Activated CD8-positive, alpha-beta memory T cell treated with anti-CD3 and anti-CD28 coated beads, Interleukin-2, amount 10 ng/mL, durations not matched to agents 7 days and 5 days (primary cell): ENCODE data around the gene CD8A. TPM values are rescaled to one million over a fixed set of nuclear protein-coding genes. Genes with fewer than 3 reads are reported as not detected.
"Not testable (repeated sequence)": the region's sequence is repeated elsewhere in the genome, so short reads cannot be mapped to it uniquely, and the experiment has no call there.

Experiments
- ATAC-seq: fragments of 150-1000 bp; cut with Tn5 transposase; one replicate; pipeline ENCODE4 v1.10.0; 2021; ENCODE audit warnings: moderate library complexity
- CTCF ChIA-PET: fragments of 350-600 bp; sonication (Branson Sonifier 250); formaldehyde crosslinking; loops from one replicate; lab custom pipeline; 2021; ENCODE audit warnings: antibody characterized with exemption; lab: Charles Lee
- DNase-seq: peaks from one replicate; pipeline ENCODE4 v3.0.0-alpha.2; 2020
- H3K27ac Mint-ChIP-seq: one replicate; pipeline ENCODE4 v1.8.0; 2021; ENCODE audit warnings: mild to moderate bottlenecking, mixed read lengths
- H3K27me3 Mint-ChIP-seq: one replicate; pipeline ENCODE4 v1.8.0; 2021; ENCODE audit warnings: mixed read lengths
- H3K36me3 Mint-ChIP-seq: one replicate; pipeline ENCODE4 v1.8.0; 2021; ENCODE audit warnings: mild to moderate bottlenecking, mixed read lengths
- H3K4me1 Mint-ChIP-seq: one replicate; pipeline ENCODE4 v1.8.0; 2021; ENCODE audit warnings: mixed read lengths
- H3K4me3 Mint-ChIP-seq: one replicate; pipeline ENCODE4 v1.8.0; 2021; ENCODE audit warnings: mild to moderate bottlenecking, moderate library complexity, mixed read lengths
- H3K9me3 Mint-ChIP-seq: one replicate; pipeline ENCODE4 v1.8.0; 2022; ENCODE audit warnings: low read depth, mixed read lengths
- total RNA-seq, 2 experiments: library from RNA; stranded (reverse); gene quantifications; one replicate each; pipeline ENCODE4 v1.2.3, GENCODE V29; 2021

Gene CD8A
- 100 to 1,000 TPM; 686 to 756 TPM for total RNA-seq

DNA sequence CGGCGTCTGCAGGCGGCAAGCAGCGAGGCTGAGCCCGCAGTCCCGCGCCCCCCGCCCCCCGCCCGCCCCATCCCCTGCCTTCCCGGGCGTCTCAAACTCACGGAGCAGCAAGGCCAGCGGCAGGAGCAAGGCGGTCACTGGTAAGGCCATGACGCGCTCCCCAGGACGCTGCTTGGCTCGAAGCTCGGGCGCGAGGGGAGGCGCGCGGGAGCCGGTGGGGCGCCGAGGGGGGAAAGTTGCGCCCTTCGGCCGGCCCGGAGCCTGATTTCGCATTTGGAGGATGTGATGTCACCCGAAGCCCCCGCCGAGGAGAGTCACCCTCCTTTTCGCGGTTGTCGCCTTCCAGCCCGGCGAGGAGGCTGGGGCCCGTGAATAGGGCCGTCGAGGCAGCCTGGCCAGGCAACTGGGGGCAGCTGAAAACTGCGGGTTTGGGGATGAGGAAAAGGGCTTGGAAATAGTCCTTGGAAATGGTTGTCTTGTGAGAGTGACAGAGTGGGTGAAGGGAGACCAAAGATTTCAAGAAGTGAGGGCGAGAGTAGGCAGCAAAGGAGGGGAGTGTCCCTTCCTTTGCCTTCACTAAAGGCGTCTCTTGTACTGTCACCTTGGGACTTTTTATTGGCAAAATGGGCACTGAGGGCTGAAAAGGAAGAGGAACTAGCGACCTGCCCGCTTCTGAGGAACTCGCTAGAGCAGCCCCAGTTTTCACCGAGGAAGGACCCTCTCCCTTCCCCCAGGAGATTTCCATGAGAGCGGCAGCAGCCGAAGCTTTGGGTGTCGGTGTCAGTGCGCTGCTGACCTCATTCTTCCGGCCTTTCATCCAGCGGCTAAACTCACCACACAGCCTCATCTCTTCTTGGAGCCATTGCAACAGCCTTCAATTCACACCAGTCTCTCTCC, at the start of gene CD8A:
Gene CD8A, minus strand, starts transcription at position 238 of the 897 bp plus-strand sequence. Its CDS starts 88 bp downstream, at position 150.
- CTCF ChIA-PET, result interaction anchor here (1.0 to 10.4 kb wide), 7 partner anchors 9 to 33 kb away, joined by 3 to 148 read pairs (median 5); no protein-coding TSS in a partner anchor
- H3K27ac Mint-ChIP-seq, result peak within 1 kb of the TSS; percentile 99
- H3K27me3 Mint-ChIP-seq, result no peaks in the 10 kb centered on the region
- peak within 1 kb of the TSS; percentile 92 for H3K4me3 Mint-ChIP-seq
- H3K36me3 Mint-ChIP-seq, result peaks cover 48% of the 10 kb centered on the region
- ATAC-seq (peak; percentile 43), DNase-seq (peak; percentile 92)
- peaks cover 68% of the 10 kb centered on the region for H3K4me1 Mint-ChIP-seq
- H3K9me3 Mint-ChIP-seq, result peaks cover 7% of the 10 kb centered on the region

DNA sequence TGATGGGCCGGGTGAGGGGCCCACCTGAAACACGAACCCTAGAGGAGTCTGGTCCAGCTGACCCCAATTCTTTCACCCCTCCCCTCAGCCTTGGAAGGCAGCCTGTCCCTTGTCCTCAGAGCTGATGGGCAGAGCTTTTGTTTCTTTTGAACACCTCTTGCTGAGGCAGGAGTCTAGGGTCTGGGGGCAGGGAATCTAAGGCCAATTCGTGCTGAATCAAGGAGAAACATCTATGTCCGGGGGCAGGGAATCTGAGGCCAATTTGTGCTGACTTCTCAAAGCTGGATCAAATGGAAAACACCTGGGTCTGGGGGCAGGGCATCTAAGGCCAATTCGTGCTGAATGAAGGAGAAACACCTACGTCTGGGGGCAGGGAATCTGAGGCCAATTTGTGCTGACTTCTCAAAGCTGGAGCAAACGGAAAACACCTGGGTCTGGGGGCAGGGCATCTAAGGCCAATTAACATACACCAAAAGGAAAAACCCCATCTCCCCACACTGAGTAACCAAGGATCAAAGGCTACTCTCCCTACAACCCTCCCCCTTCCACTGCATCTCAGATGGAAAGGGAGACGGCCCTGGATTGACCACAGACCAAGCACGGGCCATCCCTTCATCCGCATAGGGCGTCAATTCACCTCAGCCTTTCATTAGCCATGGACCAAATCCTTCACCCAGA, 49.3 kb upstream of the CD8A start:
- H3K27ac Mint-ChIP-seq, result peak overlapping the region; percentile 95
- H3K9me3 Mint-ChIP-seq, H3K27me3 Mint-ChIP-seq, CTCF ChIA-PET, DNase-seq, ATAC-seq, H3K4me3 Mint-ChIP-seq: not testable (repeated sequence)
- peaks cover 81% of the 10 kb centered on the region for H3K4me1 Mint-ChIP-seq
- H3K36me3 Mint-ChIP-seq, result peaks cover 26% of the 10 kb centered on the region

DNA sequence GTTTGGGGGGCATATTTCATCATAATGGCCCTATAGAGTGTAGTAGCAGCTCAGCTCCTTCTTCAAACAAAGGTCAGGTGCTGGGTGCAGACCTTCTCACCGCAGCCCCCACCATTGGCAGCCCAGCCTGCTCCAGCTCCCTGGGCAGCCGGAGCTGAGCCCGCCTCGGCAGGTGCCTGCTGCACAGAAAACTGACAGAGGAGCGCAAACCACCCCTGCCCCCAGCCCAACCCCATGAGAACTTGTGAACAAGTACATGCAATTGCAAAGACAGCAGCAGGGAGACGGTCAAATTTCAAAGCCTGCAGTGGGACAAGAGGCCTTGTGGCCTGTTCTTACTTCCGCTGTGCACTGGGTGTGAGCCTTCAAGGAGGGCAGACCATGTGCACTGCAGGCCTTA, 48.7 kb upstream of the CD8A start:
- DNase-seq (peak; percentile 72), ATAC-seq (peak; percentile 24)
- Mint-ChIP-seq H3K36me3 (peaks cover 24% of the 10 kb centered on the region), H3K4me3 (peak overlapping the region; percentile 22), H3K27ac (peak overlapping the region; percentile 95), H3K4me1 (peaks cover 79% of the 10 kb centered on the region)
- CTCF ChIA-PET, H3K27me3 Mint-ChIP-seq, H3K9me3 Mint-ChIP-seq: not testable (repeated sequence)

DNA sequence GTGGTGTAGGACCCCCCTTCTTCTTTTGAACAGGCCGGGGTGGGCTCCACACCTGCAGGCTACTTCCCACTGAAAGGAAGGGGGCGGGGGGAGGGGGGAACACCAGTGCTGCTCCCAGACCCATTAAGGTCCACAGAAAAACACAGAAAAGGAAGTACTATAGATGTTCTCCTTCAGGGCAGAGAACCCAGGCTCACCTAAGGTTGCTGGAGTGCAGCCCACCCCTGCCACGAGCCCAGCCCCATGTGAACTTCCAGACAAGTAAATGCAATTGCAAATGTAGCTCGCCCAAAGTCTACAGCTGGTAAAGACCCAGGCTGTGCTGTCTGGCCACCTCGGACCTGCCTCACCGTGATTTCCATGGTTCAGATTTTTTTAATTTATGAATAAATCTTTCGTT, 47.0 kb upstream of the CD8A start:
- ATAC-seq, DNase-seq, H3K27me3 Mint-ChIP-seq, H3K9me3 Mint-ChIP-seq: not testable (repeated sequence)
- H3K36me3 Mint-ChIP-seq, result peaks cover 16% of the 10 kb centered on the region
- CTCF ChIA-PET, result interaction anchor here (1.1 kb wide), 1 partner anchor 11 kb away, joined by 3 read pairs; no protein-coding TSS in a partner anchor
- peaks cover 78% of the 10 kb centered on the region for H3K4me1 Mint-ChIP-seq
- H3K27ac Mint-ChIP-seq, result peak overlapping the region; percentile 76
- H3K4me3 Mint-ChIP-seq, result peak overlapping the region; percentile 43

DNA sequence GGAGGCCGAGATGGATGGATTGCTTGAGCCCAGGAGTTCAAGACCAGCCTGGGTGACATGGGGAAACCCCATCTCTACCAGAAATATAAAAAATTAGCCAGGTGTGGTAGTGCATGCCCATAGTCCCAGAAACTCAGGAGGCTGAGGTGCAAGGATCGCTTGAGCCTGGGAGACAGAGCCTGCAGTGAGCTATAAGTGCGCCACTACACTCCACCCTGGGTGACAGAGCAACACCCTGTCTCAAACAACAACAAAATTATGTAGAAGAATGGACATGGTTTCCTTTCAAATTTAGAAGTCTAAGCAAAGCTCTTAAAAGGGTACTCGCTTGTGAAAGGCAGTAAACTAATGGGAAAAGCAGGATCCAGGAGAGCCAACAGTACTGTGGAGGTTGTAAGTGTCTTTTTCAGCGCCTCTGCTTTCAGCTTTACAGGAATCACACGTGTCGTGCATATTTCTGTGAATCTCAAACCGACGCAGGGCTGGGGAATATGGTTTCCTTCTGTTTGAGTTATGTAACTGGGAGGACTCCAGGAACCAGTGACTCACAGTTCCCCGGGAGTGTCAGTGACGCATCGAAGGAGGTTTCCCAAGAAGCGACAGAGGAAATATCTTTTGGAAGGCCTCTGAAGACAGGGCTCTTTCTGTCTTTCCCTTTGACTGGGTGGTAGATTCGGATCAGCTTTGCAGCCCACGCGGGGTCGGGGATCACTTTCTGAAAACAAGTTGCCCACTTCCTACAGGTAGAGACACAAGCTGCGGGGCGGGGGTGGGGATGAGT, 46.4 kb upstream of the CD8A start:
- Mint-ChIP-seq H3K27ac (peak overlapping the region; percentile 88), H3K4me1 (peaks cover 76% of the 10 kb centered on the region), H3K4me3 (peak overlapping the region; percentile 51), H3K36me3 (peaks cover 16% of the 10 kb centered on the region)
- CTCF ChIA-PET, H3K27me3 Mint-ChIP-seq, H3K9me3 Mint-ChIP-seq: not testable (repeated sequence)
- DNase-seq, result peak; percentile 70
- peak; percentile 22 for ATAC-seq

DNA sequence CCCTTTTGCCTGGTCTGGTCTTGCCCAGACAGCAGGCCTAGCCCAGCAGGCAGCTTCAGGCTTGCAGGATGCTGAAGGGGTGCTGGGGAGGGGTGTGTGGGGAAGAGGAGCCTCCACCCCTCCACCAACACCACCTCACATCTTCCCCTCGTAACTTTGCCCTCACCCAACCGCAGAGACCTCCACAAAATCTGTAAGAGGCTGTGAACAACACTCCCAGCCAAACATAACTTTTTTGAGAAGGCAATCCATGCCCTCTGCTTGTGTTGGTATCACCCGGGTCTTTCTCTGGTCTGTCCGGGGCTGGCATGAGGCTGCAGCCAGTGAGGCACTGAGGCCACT, 44.8 kb upstream of the CD8A start:
- Mint-ChIP-seq H3K27ac (peak overlapping the region; percentile 81), H3K4me1 (peaks cover 76% of the 10 kb centered on the region)
- CTCF ChIA-PET, H3K36me3 Mint-ChIP-seq, DNase-seq, H3K4me3 Mint-ChIP-seq, H3K9me3 Mint-ChIP-seq, H3K27me3 Mint-ChIP-seq: not testable (repeated sequence)
- peak; percentile 10 for ATAC-seq

DNA sequence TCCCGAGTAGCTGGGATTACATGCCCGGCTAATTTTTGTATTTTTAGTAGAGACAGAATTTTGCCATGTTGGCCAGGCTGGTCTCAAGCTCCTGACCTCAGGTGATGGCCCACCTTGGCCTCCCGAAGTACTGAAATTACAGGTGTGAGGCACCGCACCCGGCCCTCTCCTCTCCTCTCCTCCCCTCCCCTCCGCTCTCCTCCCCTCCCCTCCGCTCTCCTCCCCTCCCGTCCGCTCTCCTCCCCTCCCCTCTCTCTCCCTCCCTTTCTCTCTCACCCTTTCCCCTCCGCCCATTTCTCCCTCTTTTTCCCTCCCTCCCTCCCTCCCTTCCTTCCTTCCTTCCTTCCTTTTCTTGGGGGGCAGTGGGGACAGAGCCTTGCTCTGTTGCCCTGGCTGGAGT, 42.6 kb upstream of the CD8A start:
- no peaks in the 10 kb centered on the region for H3K9me3 Mint-ChIP-seq
- H3K36me3 Mint-ChIP-seq, result peaks cover 3% of the 10 kb centered on the region
- H3K27me3 Mint-ChIP-seq, result no peaks in the 10 kb centered on the region
- peaks cover 75% of the 10 kb centered on the region for H3K4me1 Mint-ChIP-seq
- ATAC-seq (no peak), DNase-seq (no peak)
- H3K4me3 Mint-ChIP-seq, result peak overlapping the region; percentile 27
- CTCF ChIA-PET, result interaction anchor here (1.6 kb wide), 1 partner anchor 26 kb away, joined by 4 read pairs; no protein-coding TSS in a partner anchor
- H3K27ac Mint-ChIP-seq, result peak overlapping the region; percentile 89

DNA sequence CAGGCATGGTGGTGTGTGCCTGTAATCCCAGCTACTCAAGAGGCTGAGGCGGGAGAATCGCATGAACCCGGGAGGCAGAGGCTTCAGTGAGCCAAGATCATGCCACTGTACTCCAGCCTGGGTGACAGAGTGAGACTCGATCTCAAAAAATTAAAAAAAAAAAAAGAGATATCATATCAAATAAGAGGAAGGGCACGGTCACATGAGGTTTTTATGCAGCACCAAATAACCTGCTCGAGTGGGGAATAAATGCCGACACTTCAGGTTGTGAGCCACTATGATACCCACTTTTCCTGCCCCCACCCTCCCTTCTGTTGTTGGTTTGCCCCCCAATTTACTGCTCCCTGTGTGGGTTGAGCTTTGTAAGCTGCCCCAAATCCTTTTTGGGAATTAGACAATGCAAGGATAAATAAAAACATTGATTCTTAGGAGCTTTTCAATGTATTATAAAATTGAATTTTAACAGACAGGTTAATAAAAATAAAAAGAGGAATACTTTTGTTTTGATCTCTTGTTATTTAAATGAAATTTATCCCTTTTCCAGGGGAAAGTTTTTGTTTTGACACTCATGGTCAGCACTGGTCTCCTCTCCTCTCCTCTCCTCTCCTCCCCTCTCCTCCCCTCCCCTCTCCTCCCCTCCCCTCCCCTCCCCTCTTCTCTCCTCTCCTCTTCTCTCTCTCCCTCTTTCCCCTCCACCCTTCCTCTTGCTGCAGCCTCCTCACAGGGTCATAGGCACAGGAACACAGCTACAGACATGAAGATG, 41.8 kb upstream of the CD8A start:
- CTCF ChIA-PET, result interaction anchor here (1.6 kb wide), 1 partner anchor 25 kb away, joined by 4 read pairs; no protein-coding TSS in a partner anchor
- no peaks in the 10 kb centered on the region for H3K27me3 Mint-ChIP-seq
- DNase-seq (no peak), ATAC-seq (no peak)
- H3K9me3 Mint-ChIP-seq, result no peaks in the 10 kb centered on the region
- peaks cover 76% of the 10 kb centered on the region for H3K4me1 Mint-ChIP-seq
- H3K4me3 Mint-ChIP-seq, result peak overlapping the region; percentile 53
- H3K36me3 Mint-ChIP-seq, result peaks cover 3% of the 10 kb centered on the region
- H3K27ac Mint-ChIP-seq, result peak overlapping the region; percentile 89

DNA sequence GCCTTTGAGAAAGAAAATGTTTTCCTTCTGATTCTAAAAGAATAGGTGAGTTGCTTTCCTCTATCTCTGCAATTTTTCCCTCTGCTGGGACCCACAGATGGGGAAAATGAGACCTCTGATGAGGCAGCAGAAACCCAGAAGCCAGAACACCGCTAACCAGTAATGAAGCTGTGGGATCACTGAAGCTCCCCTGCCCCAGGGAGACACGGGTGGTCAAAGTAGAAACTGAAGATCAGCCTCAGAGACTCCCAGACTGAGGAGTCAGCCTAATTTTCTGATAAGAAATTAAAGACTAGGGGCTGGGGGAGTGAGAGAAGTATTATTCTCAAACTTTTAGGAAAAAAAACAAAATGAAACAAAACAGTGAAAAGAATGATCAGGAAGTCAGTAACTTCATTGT, 40.8 kb upstream of the CD8A start:
- Mint-ChIP-seq H3K4me1 (peaks cover 76% of the 10 kb centered on the region), H3K36me3 (peaks cover 3% of the 10 kb centered on the region), H3K27me3 (no peaks in the 10 kb centered on the region), H3K4me3 (peak overlapping the region; percentile 53), H3K9me3 (no peaks in the 10 kb centered on the region), H3K27ac (peak overlapping the region; percentile 89)
- ATAC-seq (no peak), DNase-seq (no peak)
- CTCF ChIA-PET, result interaction anchor here (1.6 kb wide), 1 partner anchor 24 kb away, joined by 4 read pairs; no protein-coding TSS in a partner anchor

DNA sequence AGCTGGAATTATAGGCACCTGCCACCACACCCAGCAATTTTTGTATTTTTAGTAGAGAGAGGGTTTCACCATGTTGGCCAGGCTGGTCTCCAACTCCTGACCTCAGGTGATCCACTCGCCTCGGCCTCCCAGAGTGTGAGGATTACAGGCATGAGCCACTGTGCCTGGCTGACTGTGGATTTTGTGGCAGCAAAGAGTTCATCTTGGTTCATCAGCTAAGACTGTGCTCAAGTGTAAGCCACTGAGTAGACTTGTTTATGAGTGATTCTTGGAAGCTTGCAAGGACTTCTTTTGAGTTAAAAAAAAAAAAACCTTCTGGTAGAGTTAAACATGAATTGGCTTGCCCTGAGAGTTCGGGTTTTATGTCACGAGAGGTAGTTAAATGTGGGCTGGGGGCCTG, 36.2 kb upstream of the CD8A start:
- Mint-ChIP-seq H3K9me3 (no peaks in the 10 kb centered on the region), H3K4me1 (peaks cover 82% of the 10 kb centered on the region), H3K36me3 (peaks cover 15% of the 10 kb centered on the region), H3K4me3 (peak overlapping the region; percentile 81), H3K27me3 (no peaks in the 10 kb centered on the region), H3K27ac (peak overlapping the region; percentile 97)
- DNase-seq, result no peak
- ATAC-seq, result no peak
- CTCF ChIA-PET, result interaction anchor here (1.3 to 8.0 kb wide), 4 partner anchors 11 to 62 kb away, joined by 3 to 72 read pairs (median 7); no protein-coding TSS in a partner anchor

DNA sequence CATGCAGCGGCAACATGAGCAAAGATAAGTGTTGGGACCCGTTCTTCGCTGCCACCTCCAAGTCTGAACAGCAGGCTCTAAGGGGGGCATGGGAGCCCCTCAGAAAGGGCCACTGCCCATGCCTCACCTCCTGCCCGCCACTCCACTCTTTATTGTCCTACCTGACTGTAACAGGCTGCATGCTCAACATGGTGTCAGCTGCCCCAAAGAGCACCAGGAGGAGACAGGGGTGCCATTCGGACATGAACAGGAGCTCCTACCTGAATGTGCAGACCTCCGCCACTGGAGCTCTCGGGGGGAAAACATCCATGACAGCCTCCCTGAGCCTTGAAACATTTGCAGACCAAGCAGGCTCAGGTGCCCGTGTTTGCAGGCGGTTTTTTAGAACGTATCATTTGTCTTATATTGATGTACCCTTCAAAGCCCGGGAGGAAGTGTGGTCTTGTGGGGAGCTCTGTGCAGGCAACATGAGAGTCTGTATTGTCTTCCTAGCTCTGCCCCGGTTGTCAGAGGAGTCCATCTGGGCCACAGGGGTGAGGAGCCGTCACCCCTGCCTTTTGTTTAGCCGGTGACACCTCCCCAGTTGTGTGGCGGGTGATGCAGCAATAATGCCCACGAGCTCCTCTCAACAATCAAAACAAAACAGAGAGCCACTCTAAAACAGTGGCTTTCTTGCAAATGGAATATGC, 35.1 kb upstream of the CD8A start:
- Mint-ChIP-seq H3K27ac (peak overlapping the region; percentile 97), H3K36me3 (peaks cover 20% of the 10 kb centered on the region), H3K27me3 (no peaks in the 10 kb centered on the region), H3K4me1 (peaks cover 77% of the 10 kb centered on the region), H3K4me3 (peak overlapping the region; percentile 81), H3K9me3 (no peaks in the 10 kb centered on the region)
- DNase-seq (peak; percentile 95), ATAC-seq (peak; percentile 79)
- CTCF ChIA-PET, result interaction anchor here (1.0 to 8.0 kb wide), 6 partner anchors 9 to 61 kb away, joined by 3 to 72 read pairs (median 6); no protein-coding TSS in a partner anchor
